Breast epithelium (tissue), 3 donors: Measurements from ENCODE around the gene HDAC10.

ENCODE experiments used
- CTCF ChIP-seq, 3 donors: fragments of 450-650 bp; IDR thresholded peaks; one replicate each; pipeline ENCODE4 v1.5.1; 2016 to 2017; ENCODE audit warnings: antibody characterized with exemption in 3 of 3, mild to moderate bottlenecking in 3 of 3, moderate library complexity in 3 of 3
- POLR2A ChIP-seq: fragments of 450-650 bp; IDR thresholded peaks from one replicate; pipeline ENCODE4 v1.6.1; 2016; ENCODE audit warnings: antibody characterized with exemption, mild to moderate bottlenecking, moderate library complexity

GRCh38 chr22:50203288-50203687 lies 47.8 kb downstream of the HDAC10 start:
- no peak for TF ChIP-seq CTCF (IDR thresholded peaks at IDR 0.05)
- TF ChIP-seq POLR2A: no peak
